IMR-90 (cell line): ENCODE results near the gene NFATC1. TPM values are rescaled to one million over a fixed set of nuclear protein-coding genes. Genes with fewer than 3 reads are reported as not detected.

ENCODE experiments used
- ATAC-seq: fragments of 200-7000 bp; cut with Tn5 transposase; 2 replicates; pipeline ENCODE4 v1.9.1; 2020; ENCODE audit warnings: low read depth, mild to moderate bottlenecking, moderate library complexity
- BruUV-seq: library from RNA; stranded (reverse); fragments of 400-500 nt; replicated peaks from 2 replicates; lab custom pipeline; 2021; lab: Mats Ljungman, UMichigan
- CTCF ChIA-PET: fragments of 300-600 bp; formaldehyde crosslinking; extraction: SDS; loops from one replicate; lab custom pipeline; 2021; ENCODE audit warnings: antibody characterized with exemption; lab: Yijun Ruan, JAX
- POLR2A ChIA-PET: fragments of 300-600 bp; sonication (Branson Sonifier 250); formaldehyde crosslinking; loops from one replicate; lab custom pipeline; 2022; ENCODE audit warnings: antibody characterized with exemption; ENCODE audit not compliant: unreplicated experiment; lab: Charles Lee
- DNase-seq: peaks from one replicate; pipeline ENCODE4 v3.0.0; 2013
- H2AFZ ChIP-seq: replicated peaks from 2 replicates; pipeline ENCODE3; 2013; ENCODE audit warnings: low read length, mild to moderate bottlenecking; ENCODE audit not compliant: poor library complexity
- H2AK5ac ChIP-seq: 2 replicates; pipeline ENCODE4 v1.6.1; 2013; ENCODE audit warnings: low read depth, low read length, inconsistent platforms
- H2AK9ac ChIP-seq: replicated peaks from 2 replicates; pipeline ENCODE3; 2013; ENCODE audit warnings: mild to moderate bottlenecking, low read depth, low read length, moderate library complexity; ENCODE audit not compliant: poor library complexity
- H2BK120ac ChIP-seq: 2 replicates; pipeline ENCODE4 v1.6.1; 2013; ENCODE audit warnings: low read depth, low read length, inconsistent platforms
- H2BK15ac ChIP-seq: 3 replicates; pipeline ENCODE4 v1.6.1; 2013; ENCODE audit warnings: low read depth, low read length, inconsistent platforms
- H2BK20ac ChIP-seq: 2 replicates; pipeline ENCODE4 v1.6.1; 2013; ENCODE audit warnings: low read depth, mild to moderate bottlenecking, inconsistent platforms, low read length, moderate library complexity
- H2BK5ac ChIP-seq: 2 replicates; pipeline ENCODE4 v1.6.1; 2013; ENCODE audit warnings: mild to moderate bottlenecking, low read depth, low read length, inconsistent platforms; ENCODE audit not compliant: poor library complexity, severe bottlenecking
- H3K14ac ChIP-seq: replicated peaks from 2 replicates; pipeline ENCODE4 v1.6.1; 2013; ENCODE audit warnings: low read depth, low read length, inconsistent platforms
- H3K18ac ChIP-seq: 2 replicates; pipeline ENCODE4 v1.6.1; 2013; ENCODE audit warnings: low read depth, low read length, control low read depth
- H3K23ac ChIP-seq: 2 replicates; pipeline ENCODE4 v1.6.1; 2013; ENCODE audit warnings: low read depth, low read length, inconsistent platforms
- H3K27ac ChIP-seq: 2 replicates; pipeline ENCODE4 v1.5.1; 2013; ENCODE audit warnings: mild to moderate bottlenecking, control low read depth, low read length; ENCODE audit not compliant: insufficient read depth
- H3K27me3 ChIP-seq: 2 replicates; pipeline ENCODE4 v1.6.1; 2013; ENCODE audit warnings: low read length; ENCODE audit not compliant: control insufficient read depth, insufficient read depth
- H3K36me3 ChIP-seq: 2 replicates; pipeline ENCODE4 v1.6.1; 2013; ENCODE audit warnings: low read length, mixed read lengths; ENCODE audit not compliant: control insufficient read depth, insufficient read depth
- H3K4ac ChIP-seq: 2 replicates; pipeline ENCODE4 v1.6.1; 2013; ENCODE audit warnings: low read depth, low read length, inconsistent platforms
- H3K4me1 ChIP-seq: 2 replicates; pipeline ENCODE4 v1.6.1; 2013; ENCODE audit warnings: low read length, mixed read lengths; ENCODE audit not compliant: control insufficient read depth, insufficient read depth
- H3K4me2 ChIP-seq: 2 replicates; pipeline ENCODE4 v1.6.1; 2013; ENCODE audit warnings: low read depth, mild to moderate bottlenecking, control low read depth, low read length, moderate library complexity
- H3K4me3 ChIP-seq: 2 replicates; pipeline ENCODE4 v1.5.1; 2013; ENCODE audit warnings: low read depth, mild to moderate bottlenecking, control low read depth, low read length, moderate library complexity; ENCODE audit not compliant: insufficient read depth
- H3K56ac ChIP-seq: 2 replicates; pipeline ENCODE4 v1.6.1; 2013; ENCODE audit warnings: low read length, inconsistent platforms; ENCODE audit not compliant: insufficient read depth; ENCODE audit errors: extremely low read depth
- H3K79me1 ChIP-seq, 2 experiments: 2 replicates each; pipeline ENCODE4 v1.6.1; 2013; ENCODE audit warnings: low read length in 2 of 2, inconsistent platforms in 1 of 2, low read depth in 1 of 2
- H3K9ac ChIP-seq: 2 replicates; pipeline ENCODE4 v1.6.1; 2013; ENCODE audit warnings: low read depth, low read length, control low read depth
- H3K9me1 ChIP-seq: 2 replicates; pipeline ENCODE4 v1.6.1; 2013; ENCODE audit warnings: low read length, inconsistent platforms; ENCODE audit not compliant: insufficient read depth
- H3K9me3 ChIP-seq: 2 replicates; pipeline ENCODE4 v1.6.1; 2013; ENCODE audit warnings: low read length; ENCODE audit not compliant: control insufficient read depth, insufficient read depth
- H4K20me1 ChIP-seq: 2 replicates; pipeline ENCODE4 v1.6.1; 2013; ENCODE audit warnings: low read length, inconsistent platforms; ENCODE audit not compliant: insufficient read depth
- H4K5ac ChIP-seq: 2 replicates; pipeline ENCODE4 v1.6.1; 2013; ENCODE audit warnings: mild to moderate bottlenecking, low read depth, low read length, control low read depth
- H4K8ac ChIP-seq, 2 experiments: 2 replicates each; pipeline ENCODE4 v1.6.1; 2013; ENCODE audit warnings: low read depth in 2 of 2, low read length in 2 of 2, control low read depth in 1 of 2, inconsistent platforms in 1 of 2
- H4K91ac ChIP-seq: 2 replicates; pipeline ENCODE4 v1.6.1; 2013; ENCODE audit warnings: low read depth, low read length, inconsistent platforms; ENCODE audit not compliant: insufficient read depth
- CTCF ChIP-seq: conservative IDR thresholded peaks from 2 replicates; pipeline ENCODE4 v1.5.1; 2012; ENCODE audit warnings: mild to moderate bottlenecking, low read depth, low read length, improper control_type of control experiment
- MAFK ChIP-seq: IDR thresholded peaks from 2 replicates; pipeline ENCODE4 v1.6.1; 2012; ENCODE audit warnings: low read depth, low read length, improper control_type of control experiment
- RAD21 ChIP-seq: IDR thresholded peaks from 2 replicates; pipeline ENCODE4 v1.6.1; 2012; ENCODE audit warnings: low read length, improper control_type of control experiment
- USF2 ChIP-seq: fragments of 150-350 bp; IDR thresholded peaks from 2 replicates; pipeline ENCODE4 v1.6.1; 2017; ENCODE audit warnings: mild to moderate bottlenecking, antibody characterized with exemption, low read length, low read depth
- WGBS, 2 experiments: methylation state at CpG; one replicate each; pipeline versions ENCODE4 v1.1.5 to v1.1.7; 2013; ENCODE audit warnings: missing lambda C conversion rate in 2 of 2; ENCODE audit not compliant: insufficient read length in 1 of 2; ENCODE audit errors: extremely low coverage in 2 of 2; 5-methylcytosine and 5-hydroxymethylcytosine counted together
- dilution Hi-C: fragments of 300-500 bp; cut with HindIII; formaldehyde crosslinking; loops from one replicate; pipeline ENCODE4 v1.14.3; 2018; ENCODE audit warnings: low sequenced_read_pairs; ENCODE audit not compliant: unreplicated experiment
- in situ Hi-C: fragments of 300-500 bp; cut with MboI; formaldehyde crosslinking; loops from 3 replicates; pipeline ENCODE4 v1.14.3; 2019; ENCODE audit warnings: low sequenced_read_pairs, inconsistent platforms, mixed read lengths
- intact Hi-C: fragments of 100-400 bp; cut with micrococcal nuclease; formaldehyde crosslinking; loops from 2 replicates; pipeline ENCODE4 v1.10.0; 2022
- polyA plus RNA-seq, 3 experiments: library from polyadenylated mRNA; depleted of rRNA; stranded (reverse); fragments of >200 nt; gene quantifications; 2 replicates each; pipeline ENCODE4 v1.2.3, GENCODE V29; 2012; ENCODE audit warnings: low replicate concordance in 1 of 3
- total RNA-seq: library from RNA; depleted of rRNA; stranded (reverse); fragments of >200 nt; gene quantifications from 2 replicates; pipeline ENCODE4 v1.2.3, GENCODE V29; 2012

Gene NFATC1
- total and polyA plus RNA-seq, 2 of the 4 experiments (the other 2 are of a cell fraction) = 0.36 to 1.8 TPM

- Histone ChIP-seq H3K27ac (no peak overlapping the region), H3K9ac (no peak overlapping the region), H2BK20ac (no peak overlapping the region), H4K20me1 (no peaks in the 10 kb centered on the region), H3K56ac (no peak overlapping the region), H4K5ac (no peak overlapping the region), H3K4me2 (peak overlapping the region; percentile 8; the same call in 1 of the 2 replicates), H2BK15ac (no peak overlapping the region), H3K4me1 (peaks cover 5% of the 10 kb centered on the region), H3K14ac (no peak overlapping the region), H2BK5ac (no peak overlapping the region), H3K4me3 (no peak overlapping the region; the same call in 1 of the 2 replicates), H3K9me3 (no peaks in the 10 kb centered on the region), H2AK9ac (no peak overlapping the region), H3K4ac (no peak overlapping the region), H3K79me1 (no peaks in the 10 kb centered on the region), H2BK120ac (no peak overlapping the region), H3K23ac (no peak overlapping the region), H3K9me1 (no peaks in the 10 kb centered on the region), H4K91ac (no peak overlapping the region), H4K8ac (no peak overlapping the region), H2AFZ (peak overlapping the region; percentile 81), H3K36me3 (no peaks in the 10 kb centered on the region), H2AK5ac (no peak overlapping the region), H3K18ac (no peak overlapping the region), H3K27me3 (peaks cover 14% of the 10 kb centered on the region)
- CTCF ChIA-PET = interaction anchor here (0.6 kb wide), 2 partner anchors 12 to 206 kb away, joined by 3 to 4 read pairs; no protein-coding TSS in a partner anchor
- DNase-seq = peak; percentile 26
- POLR2A ChIA-PET = no interaction called here
- WGBS, 2 experiments = 0% methylated on average over 12 of the region's 68 CpGs; no CpG with 5 or more reads in 1 of the 2 experiments
- ATAC-seq = peak; percentile 33
- TF ChIP-seq MAFK (no peak), USF2 (0 out of 2 replicates have a peak, but pooled peaks have one; percentile 7), CTCF (peak; percentile 20; the same call in 1 of the 2 replicates), RAD21 (peak; percentile 35)
- intact Hi-C loops = no loop called here
- dilution Hi-C loops = no loop called here
- in situ Hi-C loops = no loop called here
- no TSS peak for BruUV-seq
Measured at GRCh38 chr18:79396431-79397246, 909 bp downstream of the NFATC1 start.
